ENCODE data around the gene TRPC4AP.

- peak in 1 of 2 experiments; percentile 59; a peak in 1 of 4 replicates for TF ChIP-seq SIN3A (conservative IDR thresholded peaks at IDR 0.05 in 1 of 2, IDR thresholded peaks at IDR 0.05 in 1 of 2; ENCODE audit: low read depth in 1 of 2, low read length in 2 of 2)
- no peak for TF ChIP-seq POLR2A (IDR thresholded peaks at IDR 0.05; ENCODE audit: control extremely low read depth in 1 of 2, low read depth in 2 of 2, low read length in 2 of 2)
These were observed 108.4 kb downstream of the TRPC4AP start for GRCh38 chr20:34983995-34984735.

Data from H1 (cell line).